Smooth muscle cell (in vitro differentiated cells): ENCODE measurements around the gene AHSG. TPM values are rescaled to one million over a fixed set of nuclear protein-coding genes. Genes with fewer than 3 reads are reported as not detected.
A peak's percentile ranks its signal among the peaks of the same experiment; 100 is the strongest.
"Not testable (repeated sequence)": the region's sequence is repeated elsewhere in the genome, so short reads cannot be mapped to it uniquely, and the experiment has no call there.

Experiments used
- DNase-seq: peaks from one replicate; lab custom pipeline; 2025; ENCODE audit not compliant: unreplicated experiment; lab: John Stamatoyannopoulos, UW
- H2AFZ ChIP-seq: fragments of 200-600 bp; sonication (generic); 2 replicates; pipeline ENCODE4 v1.6.0; 2016; ENCODE audit warnings: antibody characterized with exemption, low read depth, mild to moderate bottlenecking
- H3F3A ChIP-seq: fragments of 200-600 bp; sonication (generic); 2 replicates; pipeline ENCODE4 v1.6.0; 2017; ENCODE audit warnings: antibody characterized with exemption, low read depth
- H3K27ac ChIP-seq: fragments of 200-600 bp; sonication (generic); 2 replicates; pipeline ENCODE4 v1.5.1; 2016; ENCODE audit warnings: low read depth, mild to moderate bottlenecking
- H3K27me3 ChIP-seq: fragments of 200-600 bp; sonication (generic); 2 replicates; pipeline ENCODE4 v1.6.1; 2016; ENCODE audit warnings: low read depth, mild to moderate bottlenecking
- H3K36me3 ChIP-seq: fragments of 200-600 bp; sonication (generic); 2 replicates; pipeline ENCODE4 v1.5.1; 2016; ENCODE audit warnings: low read depth
- H3K4me1 ChIP-seq: fragments of 200-600 bp; sonication (generic); 2 replicates; pipeline ENCODE4 v1.5.1; 2016; ENCODE audit warnings: low read depth
- H3K4me2 ChIP-seq: fragments of 200-600 bp; sonication (generic); 2 replicates; pipeline ENCODE4 v1.6.0; 2016; ENCODE audit warnings: mild to moderate bottlenecking
- H3K4me3 ChIP-seq: fragments of 200-600 bp; sonication (generic); 2 replicates; pipeline ENCODE4 v1.5.1; 2016; ENCODE audit warnings: mild to moderate bottlenecking
- H3K79me2 ChIP-seq: fragments of 200-600 bp; sonication (generic); 2 replicates; pipeline ENCODE4 v1.6.0; 2016; ENCODE audit warnings: low read depth, mild to moderate bottlenecking
- H3K9ac ChIP-seq: fragments of 200-600 bp; sonication (generic); 2 replicates; pipeline ENCODE4 v1.6.0; 2016; ENCODE audit warnings: low read depth
- H3K9me3 ChIP-seq: fragments of 200-600 bp; sonication (generic); replicated peaks from 2 replicates; pipeline ENCODE4 v1.5.1; 2016; ENCODE audit warnings: low read depth
- H4K20me1 ChIP-seq: fragments of 200-600 bp; sonication (generic); 2 replicates; pipeline ENCODE4 v1.6.0; 2016; ENCODE audit warnings: low read depth
- WGBS: methylation state at CpG from one replicate; pipeline ENCODE4 v1.1.7; 2016; ENCODE audit warnings: low lambda C conversion rate; 5-methylcytosine and 5-hydroxymethylcytosine counted together
- polyA plus RNA-seq: library from polyadenylated mRNA; unstranded; fragments of >200 nt; fragmentation: Nextera tagmentation; extraction: Ambion mirVana; gene quantifications from 2 replicates; pipeline ENCODE4 v1.2.1, GENCODE V29; 2016
- total RNA-seq: library from RNA; depleted of rRNA; stranded (reverse); fragments of >200 nt; gene quantifications from 2 replicates; pipeline ENCODE4 v1.2.3, GENCODE V29; 2014
- TF ChIP-seq, protein P1 (sequence below): fragments of 200-600 bp; sonication (generic); IDR thresholded peaks from 2 replicates; pipeline ENCODE4 v1.5.1; 2017; ENCODE audit warnings: borderline replicate concordance, mild to moderate bottlenecking, antibody characterized with exemption; ENCODE audit not compliant: insufficient read depth, poor library complexity, severe bottlenecking

AHSG gene
- total and polyA plus RNA-seq, 2 experiments from 2014 or later, result 0.16 to 0.18 TPM

DNA sequence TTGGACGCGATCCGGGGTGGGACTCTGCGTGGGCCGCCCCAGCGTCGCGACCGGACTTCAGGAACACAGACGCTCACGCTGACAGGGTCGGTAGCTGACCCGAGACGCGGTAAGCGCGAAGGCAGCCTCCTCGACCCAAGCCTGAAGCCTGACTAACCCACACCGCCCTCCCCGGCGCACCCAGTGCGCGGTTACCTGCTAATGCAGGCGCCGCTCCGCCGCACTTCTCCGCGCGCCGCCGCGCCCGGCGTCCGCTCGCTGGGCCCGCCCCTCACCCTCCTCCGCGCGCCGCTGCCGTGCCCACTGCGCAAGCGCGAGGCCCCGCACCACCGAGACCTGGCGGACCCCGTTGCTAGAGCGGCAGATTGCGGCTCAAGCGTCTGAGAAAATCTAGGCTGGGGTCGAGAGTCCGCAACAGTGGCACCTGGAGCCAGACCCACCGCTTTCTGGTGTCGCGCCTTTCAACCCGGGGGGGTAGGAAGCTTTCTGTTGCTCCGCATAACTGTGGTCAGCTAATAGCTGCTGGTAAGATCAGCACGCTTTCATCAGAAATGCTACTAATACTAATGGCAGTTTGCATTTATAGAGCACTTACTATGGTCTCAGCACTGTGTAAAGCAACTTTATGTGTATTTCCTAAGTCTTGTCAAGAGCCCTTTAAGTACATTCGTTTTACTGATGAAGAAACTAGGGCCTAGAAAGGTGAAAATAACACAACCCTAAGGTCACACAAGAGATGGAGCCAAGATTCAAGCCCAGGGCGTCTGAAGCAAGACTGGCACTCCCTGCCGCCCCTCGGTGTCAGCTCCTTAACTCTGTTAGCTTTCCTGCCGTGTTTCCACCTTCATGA, 45.6 kb upstream of the AHSG start, which contains the start of gene TBCCD1:
Gene TBCCD1, minus strand, starts transcription at position 268 of the 850 bp plus-strand sequence. CDS start 3,010 bp downstream, outside the sequence.
- TF ChIP-seq, protein P1, sequence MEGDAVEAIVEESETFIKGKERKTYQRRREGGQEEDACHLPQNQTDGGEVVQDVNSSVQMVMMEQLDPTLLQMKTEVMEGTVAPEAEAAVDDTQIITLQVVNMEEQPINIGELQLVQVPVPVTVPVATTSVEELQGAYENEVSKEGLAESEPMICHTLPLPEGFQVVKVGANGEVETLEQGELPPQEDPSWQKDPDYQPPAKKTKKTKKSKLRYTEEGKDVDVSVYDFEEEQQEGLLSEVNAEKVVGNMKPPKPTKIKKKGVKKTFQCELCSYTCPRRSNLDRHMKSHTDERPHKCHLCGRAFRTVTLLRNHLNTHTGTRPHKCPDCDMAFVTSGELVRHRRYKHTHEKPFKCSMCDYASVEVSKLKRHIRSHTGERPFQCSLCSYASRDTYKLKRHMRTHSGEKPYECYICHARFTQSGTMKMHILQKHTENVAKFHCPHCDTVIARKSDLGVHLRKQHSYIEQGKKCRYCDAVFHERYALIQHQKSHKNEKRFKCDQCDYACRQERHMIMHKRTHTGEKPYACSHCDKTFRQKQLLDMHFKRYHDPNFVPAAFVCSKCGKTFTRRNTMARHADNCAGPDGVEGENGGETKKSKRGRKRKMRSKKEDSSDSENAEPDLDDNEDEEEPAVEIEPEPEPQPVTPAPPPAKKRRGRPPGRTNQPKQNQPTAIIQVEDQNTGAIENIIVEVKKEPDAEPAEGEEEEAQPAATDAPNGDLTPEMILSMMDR, result no peak
- no peaks in the 10 kb centered on the region for H3K27me3 ChIP-seq
- H3K36me3 ChIP-seq, result no peaks in the 10 kb centered on the region
- H3K9me3 ChIP-seq, result no peaks in the 10 kb centered on the region
- H3K4me1 ChIP-seq, result peaks cover 17% of the 10 kb centered on the region
- peak within 1 kb of the TSS; percentile 78 for H3K9ac ChIP-seq
- peaks cover 39% of the 10 kb centered on the region for H3K79me2 ChIP-seq
- peak within 1 kb of the TSS; percentile 99 for H2AFZ ChIP-seq
- peak; percentile 84 for DNase-seq
- no peaks in the 10 kb centered on the region for H3F3A ChIP-seq
- H3K4me3 ChIP-seq, result peak within 1 kb of the TSS; percentile 76
- no peaks in the 10 kb centered on the region for H4K20me1 ChIP-seq
- peak within 1 kb of the TSS; percentile 70 for H3K27ac ChIP-seq
- H3K4me2 ChIP-seq, result peak within 1 kb of the TSS; percentile 91
- WGBS, result 1% methylated on average over 60 of the region's 66 CpGs

DNA sequence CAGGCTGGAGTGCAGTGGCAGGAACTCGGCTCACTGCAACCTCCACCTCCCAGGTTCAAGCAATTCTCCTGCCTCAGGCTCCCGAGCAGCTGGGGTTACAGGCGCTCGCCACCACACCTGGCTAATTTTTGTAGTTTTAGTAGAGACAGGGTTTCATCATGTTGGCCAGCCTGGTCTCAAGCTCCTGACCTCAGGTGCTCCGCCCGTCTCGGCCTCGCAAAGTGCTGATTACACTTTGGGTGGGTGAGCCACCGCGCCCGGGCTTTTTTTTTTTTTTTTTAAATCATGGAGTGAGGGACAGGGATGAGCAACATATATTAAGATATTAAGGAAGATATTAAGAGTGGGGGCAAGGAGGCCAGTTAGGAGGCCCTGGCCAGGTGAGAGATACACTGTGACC, 43.5 kb upstream of the AHSG start:
- H3K9ac ChIP-seq, H3K9me3 ChIP-seq, H3K27ac ChIP-seq, H4K20me1 ChIP-seq, DNase-seq, H3K27me3 ChIP-seq, H3F3A ChIP-seq, H3K36me3 ChIP-seq: not testable (repeated sequence)
- 90% methylated on average over 11 of the region's 11 CpGs for WGBS
- Histone ChIP-seq H3K79me2 (peaks cover 40% of the 10 kb centered on the region), H2AFZ (peak overlapping the region; percentile 81), H3K4me2 (peak overlapping the region; percentile 92), H3K4me3 (peak overlapping the region; percentile 61), H3K4me1 (peaks cover 17% of the 10 kb centered on the region)

DNA sequence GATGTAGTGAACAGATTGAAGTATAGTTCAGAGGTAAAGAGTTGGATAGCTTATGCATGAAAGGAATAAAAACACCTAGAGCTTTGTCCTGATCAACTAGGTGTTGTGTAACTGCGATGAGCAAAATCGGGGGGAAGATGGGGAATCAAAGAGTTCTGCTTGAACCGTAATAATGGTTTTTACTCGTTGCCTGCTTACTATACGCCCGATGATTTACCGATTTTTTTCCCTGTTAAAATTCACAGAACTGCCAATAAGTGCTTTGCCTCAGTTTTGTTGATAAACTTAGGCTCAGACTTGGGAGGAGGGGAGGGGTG, 43.1 kb upstream of the AHSG start:
- H3K9ac ChIP-seq, result peak overlapping the region; percentile 59
- 16% methylated on average over 7 of the region's 7 CpGs for WGBS
- peak overlapping the region; percentile 57 for H3K27ac ChIP-seq

More for the DNA sequence above, 43.1 kb upstream of the AHSG start:
- no peaks in the 10 kb centered on the region for H3K27me3 ChIP-seq
- H3F3A ChIP-seq, result no peaks in the 10 kb centered on the region
- H3K4me1 ChIP-seq, result peaks cover 17% of the 10 kb centered on the region
- H3K4me2 ChIP-seq, result peak overlapping the region; percentile 92
- no peaks in the 10 kb centered on the region for H3K9me3 ChIP-seq
- peak overlapping the region; percentile 61 for H3K4me3 ChIP-seq
- peaks cover 38% of the 10 kb centered on the region for H3K79me2 ChIP-seq
- H2AFZ ChIP-seq, result peak overlapping the region; percentile 81
- TF ChIP-seq, protein P1, result no peak
- peaks cover 11% of the 10 kb centered on the region for H3K36me3 ChIP-seq
- H4K20me1 ChIP-seq, result no peaks in the 10 kb centered on the region
- DNase-seq, result no peak
